ENCODE measurements around the gene SAMD4A. TPM values are rescaled to one million over a fixed set of nuclear protein-coding genes. Genes with fewer than 3 reads are reported as not detected.

SAMD4A gene
- total RNA-seq, 2 experiments from 2014 or later = 0.06 to 1.0 TPM

GRCh38 chr14:54555651-54556050 lies 11.3 kb upstream of the SAMD4A start:
- Histone ChIP-seq H3K4me3 (ENCODE audit: low read depth, low read length, poor library complexity, severe bottlenecking) (no peak overlapping the region), H3K27ac (ENCODE audit: low read depth, low read length, poor library complexity, severe bottlenecking) (no peak overlapping the region), H3K79me2 (ENCODE audit: insufficient read depth, low read depth, low read length) (no peaks in the 10 kb centered on the region), H3K4me2 (ENCODE audit: low read length) (no peak overlapping the region), H2AFZ (ENCODE audit: low read length) (no peak overlapping the region), H3K9me2 (ENCODE audit: insufficient read depth, low read length) (no peaks in the 10 kb centered on the region), H3K36me3 (ENCODE audit: insufficient read depth, low read length) (no peaks in the 10 kb centered on the region), H3K4me1 (ENCODE audit: insufficient read depth, low read length, poor library complexity, severe bottlenecking) (peaks cover 3% of the 10 kb centered on the region), H4K20me1 (ENCODE audit: insufficient read depth, low read length) (no peaks in the 10 kb centered on the region), H3K9me3 (ENCODE audit: low read length) (no peaks in the 10 kb centered on the region)
- intact Hi-C loops (cut with micrococcal nuclease; ENCODE audit: unreplicated experiment) = no loop called here
- ChIA-PET CTCF (ENCODE audit: unreplicated experiment) (no interaction called here), POLR2A (no interaction called here)
- no TSS peak for BruUV-seq (replicated peaks)
- DNase-seq (ENCODE audit: low spot score) = no peak
- no peak for TF ChIP-seq EZH2phosphoT487 (IDR thresholded peaks at IDR 0.05; ENCODE audit: borderline replicate concordance, low read depth, low read length)
- TF ChIP-seq CTCF (conservative IDR thresholded peaks at IDR 0.05; ENCODE audit: low read length) = no peak

GRCh38 chr14:54556535-54556934 lies 10.4 kb upstream of the SAMD4A start:
- ChIA-PET POLR2A (interaction anchor here (0.6 kb wide), 1 partner anchor 41 kb away, joined by 3 read pairs; no protein-coding TSS in a partner anchor), CTCF (ENCODE audit: unreplicated experiment) (no interaction called here)
- intact Hi-C loops (cut with micrococcal nuclease; ENCODE audit: unreplicated experiment) = no loop called here

More at GRCh38 chr14:54556535-54556934, 10.4 kb upstream of the SAMD4A start:
- Histone ChIP-seq H3K36me3 (ENCODE audit: insufficient read depth, low read length) (no peaks in the 10 kb centered on the region), H3K9me2 (ENCODE audit: insufficient read depth, low read length) (no peaks in the 10 kb centered on the region), H3K4me3 (ENCODE audit: low read depth, low read length, poor library complexity, severe bottlenecking) (no peak overlapping the region), H3K9me3 (ENCODE audit: low read length) (no peaks in the 10 kb centered on the region), H3K4me1 (ENCODE audit: insufficient read depth, low read length, poor library complexity, severe bottlenecking) (no peaks in the 10 kb centered on the region), H3K4me2 (ENCODE audit: low read length) (no peak overlapping the region), H3K79me2 (ENCODE audit: insufficient read depth, low read depth, low read length) (no peaks in the 10 kb centered on the region), H2AFZ (ENCODE audit: low read length) (no peak overlapping the region), H4K20me1 (ENCODE audit: insufficient read depth, low read length) (no peaks in the 10 kb centered on the region), H3K27ac (ENCODE audit: low read depth, low read length, poor library complexity, severe bottlenecking) (no peak overlapping the region)
- TF ChIP-seq CTCF (conservative IDR thresholded peaks at IDR 0.05; ENCODE audit: low read length) (no peak), EZH2phosphoT487 (IDR thresholded peaks at IDR 0.05; ENCODE audit: borderline replicate concordance, low read depth, low read length) (no peak)
- DNase-seq (ENCODE audit: low spot score) = no peak
- BruUV-seq (replicated peaks) = no TSS peak
